Measurements from ENCODE around the gene TSEN34. TPM values are rescaled to one million over a fixed set of nuclear protein-coding genes. Genes with fewer than 3 reads are reported as not detected.

The TSEN34 gene
- total RNA-seq, 1 donor from 2014 or later: 47.9 TPM

DNA sequence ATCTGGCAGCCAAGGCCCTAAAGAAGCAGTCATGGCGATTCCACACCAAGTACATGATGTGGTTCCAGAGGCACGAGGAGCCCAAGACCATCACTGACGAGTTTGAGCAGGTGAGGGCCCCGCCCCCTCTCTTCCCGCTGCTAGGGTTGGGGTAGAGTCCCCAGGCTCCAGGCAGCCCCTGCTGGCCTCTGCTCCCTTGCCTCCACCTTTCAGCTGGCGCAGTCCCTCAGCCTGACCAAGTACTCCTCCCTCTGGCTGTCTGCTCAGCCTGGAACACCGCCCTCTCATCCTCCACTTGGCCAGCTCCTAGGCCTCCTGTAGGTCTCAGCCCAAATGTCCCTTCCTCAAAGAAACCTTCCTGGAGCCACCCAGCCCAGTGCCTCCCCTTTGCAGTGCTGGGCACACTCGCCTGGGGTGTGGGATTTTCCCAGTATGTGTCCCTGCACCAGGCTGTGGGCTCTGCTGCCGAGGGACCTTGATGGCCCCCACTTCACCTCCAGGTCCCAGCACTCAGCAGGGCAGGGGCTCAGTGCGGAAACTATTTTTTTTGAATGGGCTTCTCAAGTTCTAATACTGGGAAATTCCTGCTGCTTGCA lies 37.3 kb upstream of the TSEN34 start:
- Histone ChIP-seq H3K27me3 (ENCODE audit: control insufficient read depth, insufficient read depth, low read length) (no peaks in the 10 kb centered on the region), H3K4me3 (ENCODE audit: low read depth, low read length) (no peak overlapping the region), H3K36me3 (ENCODE audit: control insufficient read depth, insufficient read depth, low read length) (peaks cover 56% of the 10 kb centered on the region)
- TF ChIP-seq, protein P1, sequence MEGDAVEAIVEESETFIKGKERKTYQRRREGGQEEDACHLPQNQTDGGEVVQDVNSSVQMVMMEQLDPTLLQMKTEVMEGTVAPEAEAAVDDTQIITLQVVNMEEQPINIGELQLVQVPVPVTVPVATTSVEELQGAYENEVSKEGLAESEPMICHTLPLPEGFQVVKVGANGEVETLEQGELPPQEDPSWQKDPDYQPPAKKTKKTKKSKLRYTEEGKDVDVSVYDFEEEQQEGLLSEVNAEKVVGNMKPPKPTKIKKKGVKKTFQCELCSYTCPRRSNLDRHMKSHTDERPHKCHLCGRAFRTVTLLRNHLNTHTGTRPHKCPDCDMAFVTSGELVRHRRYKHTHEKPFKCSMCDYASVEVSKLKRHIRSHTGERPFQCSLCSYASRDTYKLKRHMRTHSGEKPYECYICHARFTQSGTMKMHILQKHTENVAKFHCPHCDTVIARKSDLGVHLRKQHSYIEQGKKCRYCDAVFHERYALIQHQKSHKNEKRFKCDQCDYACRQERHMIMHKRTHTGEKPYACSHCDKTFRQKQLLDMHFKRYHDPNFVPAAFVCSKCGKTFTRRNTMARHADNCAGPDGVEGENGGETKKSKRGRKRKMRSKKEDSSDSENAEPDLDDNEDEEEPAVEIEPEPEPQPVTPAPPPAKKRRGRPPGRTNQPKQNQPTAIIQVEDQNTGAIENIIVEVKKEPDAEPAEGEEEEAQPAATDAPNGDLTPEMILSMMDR (IDR thresholded peaks at IDR 0.05; ENCODE audit: insufficient read depth, low read length, severe bottlenecking): no peak
- no peak for FAIRE-seq
- DNase-seq (ENCODE audit: low read depth): no peak

DNA sequence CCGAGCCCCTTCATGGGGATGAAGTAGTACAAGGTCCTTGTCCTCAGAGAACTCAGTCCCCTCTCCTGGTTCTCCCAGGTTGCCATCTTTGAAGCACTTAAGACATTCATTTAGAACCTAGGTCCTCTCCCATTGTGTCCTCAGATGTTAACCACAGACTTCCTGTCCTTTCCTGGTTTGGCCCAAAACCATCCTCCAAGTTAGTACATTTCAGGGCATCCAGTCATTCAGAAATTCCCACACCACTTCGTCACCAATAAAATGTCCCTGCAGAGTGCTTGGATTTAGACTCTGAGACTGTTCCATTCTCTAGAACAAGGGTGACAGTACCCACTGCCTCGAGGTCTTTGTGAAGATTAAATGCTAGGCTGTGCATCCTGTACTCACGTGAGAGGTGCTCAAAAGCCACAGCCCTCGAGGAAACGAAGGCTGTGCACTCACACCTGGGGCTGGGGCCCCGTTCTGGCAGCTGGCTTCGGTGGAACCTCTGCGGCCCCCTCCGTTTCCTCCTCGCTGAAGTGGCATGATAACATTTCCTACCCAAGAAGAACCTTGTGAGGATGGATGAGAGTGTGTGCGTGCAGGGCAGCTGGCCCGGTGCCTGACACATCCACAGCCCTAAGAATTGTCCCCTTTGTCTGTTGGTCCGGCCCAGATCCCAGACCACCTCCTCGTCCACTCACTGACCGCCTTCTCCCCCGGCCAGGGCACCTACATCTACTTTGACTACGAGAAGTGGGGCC lies 36.3 kb upstream of the TSEN34 start:
- Histone ChIP-seq H3K4me3 (ENCODE audit: low read depth, low read length) (no peak overlapping the region), H3K27me3 (ENCODE audit: control insufficient read depth, insufficient read depth, low read length) (no peaks in the 10 kb centered on the region), H3K36me3 (ENCODE audit: control insufficient read depth, insufficient read depth, low read length) (peaks cover 47% of the 10 kb centered on the region)
- DNase-seq (ENCODE audit: low read depth): no peak
- no peak for FAIRE-seq
- TF ChIP-seq, protein P1 (IDR thresholded peaks at IDR 0.05; ENCODE audit: insufficient read depth, low read length, severe bottlenecking): no peak

DNA sequence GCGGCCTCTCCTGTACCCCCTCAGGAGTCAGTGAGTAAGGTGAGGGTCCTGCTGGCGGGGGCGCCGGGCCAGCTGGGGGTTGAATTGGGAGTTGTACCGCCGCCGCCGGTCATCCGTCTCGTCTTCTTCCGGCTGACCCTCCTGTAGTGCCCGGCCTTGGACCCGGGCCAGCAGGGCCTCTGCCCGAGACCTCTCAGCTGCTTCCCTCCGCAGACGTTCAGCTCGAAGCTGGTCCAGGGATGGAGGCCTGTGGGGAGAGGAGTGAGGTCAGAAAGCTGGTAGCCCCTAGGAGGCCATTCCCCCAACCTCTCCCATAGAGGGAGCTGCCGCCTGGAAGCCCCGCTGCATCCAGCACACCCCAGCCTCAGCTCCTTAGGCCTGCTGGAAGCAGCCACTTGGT lies 35.4 kb upstream of the TSEN34 start:
- DNase-seq (ENCODE audit: low read depth) (no peak), FAIRE-seq (no peak)
- TF ChIP-seq, protein P1 (IDR thresholded peaks at IDR 0.05; ENCODE audit: insufficient read depth, low read length, severe bottlenecking): no peak
- Histone ChIP-seq H3K27me3 (ENCODE audit: control insufficient read depth, insufficient read depth, low read length) (no peaks in the 10 kb centered on the region), H3K36me3 (ENCODE audit: control insufficient read depth, insufficient read depth, low read length) (peaks cover 43% of the 10 kb centered on the region), H3K4me3 (ENCODE audit: low read depth, low read length) (no peak overlapping the region)

DNA sequence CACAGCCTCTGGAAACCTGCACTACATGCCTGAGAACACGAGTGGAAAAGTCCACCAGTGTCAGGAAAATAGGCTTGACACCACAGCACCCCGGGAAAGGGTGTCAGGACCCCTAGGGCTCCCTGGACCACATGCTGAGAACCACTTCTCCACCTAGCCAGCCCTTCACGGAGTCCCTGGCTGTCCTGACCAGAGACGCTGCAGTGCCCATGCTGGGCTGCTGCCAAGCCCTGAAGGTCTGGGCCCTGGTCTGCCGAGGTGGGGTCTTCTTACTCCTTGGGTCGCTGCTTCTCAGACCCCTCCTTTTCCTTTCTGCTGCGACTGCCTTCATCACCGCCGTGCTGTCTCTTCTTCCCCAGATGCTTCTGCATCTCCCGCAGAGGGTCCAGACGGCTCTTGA lies 34.6 kb upstream of the TSEN34 start:
- Histone ChIP-seq H3K27me3 (ENCODE audit: control insufficient read depth, insufficient read depth, low read length) (no peaks in the 10 kb centered on the region), H3K4me3 (ENCODE audit: low read depth, low read length) (no peak overlapping the region), H3K36me3 (ENCODE audit: control insufficient read depth, insufficient read depth, low read length) (peaks cover 40% of the 10 kb centered on the region)
- FAIRE-seq (no peak), DNase-seq (ENCODE audit: low read depth) (no peak)
- TF ChIP-seq, protein P1 (IDR thresholded peaks at IDR 0.05; ENCODE audit: insufficient read depth, low read length, severe bottlenecking): no peak

GRCh38 chr19:54156953-54157352 lies 34.2 kb upstream of the TSEN34 start:
- H3K4me3 ChIP-seq (ENCODE audit: low read depth, low read length): no peak overlapping the region
- no peaks in the 10 kb centered on the region for H3K27me3 ChIP-seq (ENCODE audit: control insufficient read depth, insufficient read depth, low read length)
- DNase-seq (ENCODE audit: low read depth) (no peak), FAIRE-seq (no peak)
- TF ChIP-seq, protein P1 (IDR thresholded peaks at IDR 0.05; ENCODE audit: insufficient read depth, low read length, severe bottlenecking): no peak
- peaks cover 36% of the 10 kb centered on the region for H3K36me3 ChIP-seq (ENCODE audit: control insufficient read depth, insufficient read depth, low read length)
